Measurements from ENCODE around the gene ROS1. TPM values are rescaled to one million over a fixed set of nuclear protein-coding genes. Genes with fewer than 3 reads are reported as not detected.
A peak's percentile ranks its signal among the peaks of the same experiment; 100 is the strongest.
"Not testable (repeated sequence)": the region's sequence is repeated elsewhere in the genome, so short reads cannot be mapped to it uniquely, and the experiment has no call there.

ROS1 gene
- total RNA-seq, 1 donor from 2014 or later = not detected

GRCh38 chr6:117267766-117268534 lies 157.8 kb downstream of the ROS1 start:
- no peak for DNase-seq (ENCODE audit: low read depth in 2 of 2)

- no peak for DNase-seq (ENCODE audit: low read depth in 2 of 2)
Observed at GRCh38 chr6:117267054-117267347, 158.7 kb downstream of the ROS1 start.

GRCh38 chr6:117266257-117267053 lies 159.3 kb downstream of the ROS1 start:
- no peak for DNase-seq (ENCODE audit: low read depth in 2 of 2)

GRCh38 chr6:117265410-117266256 lies 160.1 kb downstream of the ROS1 start, which contains the start of gene VGLL2:
Gene VGLL2, plus strand, starts transcription at chr6:117265558. Its CDS starts 206 bp downstream, at chr6:117265764.
- peak; percentile 7 to 47 for DNase-seq (ENCODE audit: low read depth in 2 of 2)

- no peak for DNase-seq (ENCODE audit: low read depth in 2 of 2)
Observed at GRCh38 chr6:117264692-117265409, 160.9 kb downstream of the ROS1 start.

- no peak for DNase-seq (ENCODE audit: low read depth in 2 of 2)
Observed at GRCh38 chr6:117264369-117264691, 161.4 kb downstream of the ROS1 start.

GRCh38 chr6:117263353-117263927 lies 162.3 kb downstream of the ROS1 start:
- no peak for DNase-seq (ENCODE audit: low read depth in 2 of 2)

GRCh38 chr6:117262799-117263198 lies 162.9 kb downstream of the ROS1 start:
- DNase-seq (ENCODE audit: low read depth in 2 of 2) = no peak

GRCh38 chr6:117253785-117254184 lies 172.0 kb downstream of the ROS1 start:
- no peak for DNase-seq (ENCODE audit: low read depth in 2 of 2)

GRCh38 chr6:117244979-117245378 lies 180.8 kb downstream of the ROS1 start:
- DNase-seq (ENCODE audit: low read depth in 2 of 2) = not testable (repeated sequence)

GRCh38 chr6:117244571-117244970 lies 181.2 kb downstream of the ROS1 start:
- DNase-seq (ENCODE audit: low read depth in 2 of 2) = not testable (repeated sequence)

Other genes starting within 250 kb of the ROS1 start
- gene VGLL2, start 160.4 kb downstream of the ROS1 start, total RNA-seq = not detected in 2 replicates
- 25.4 and 37.9 TPM in 2 replicates for gene DCBLD1, start 56.7 kb upstream of the ROS1 start, total RNA-seq
- gene GOPC, start 176.6 kb upstream of the ROS1 start, total RNA-seq = 25.0 and 31.1 TPM in 2 replicates
- 11.6 and 15.8 TPM in 2 replicates for gene NUS1, start 249.5 kb upstream of the ROS1 start, total RNA-seq